Activated CD8-positive, alpha-beta memory T cell treated with anti-CD3 and anti-CD28 coated beads for 36 hours (primary cell): ENCODE results near the gene PPCDC. TPM values are rescaled to one million over a fixed set of nuclear protein-coding genes. Genes with fewer than 3 reads are reported as not detected.

Source experiments
- CTCF ChIA-PET: fragments of 350-600 bp; sonication (Branson Sonifier 250); formaldehyde crosslinking; loops from one replicate; lab custom pipeline; 2021; ENCODE audit warnings: antibody characterized with exemption; lab: Charles Lee
- POLR2A ChIA-PET: fragments of 350-600 bp; sonication (Branson Sonifier 250); formaldehyde crosslinking; loops from one replicate; lab custom pipeline; 2021; ENCODE audit warnings: antibody characterized with exemption; lab: Charles Lee
- total RNA-seq, 2 experiments: library from RNA; stranded (reverse); gene quantifications; one replicate each; pipeline ENCODE4 v1.2.3, GENCODE V29; 2021

PPCDC gene
- total RNA-seq, 2 experiments from 2014 or later: 32.4 to 34.2 TPM

DNA sequence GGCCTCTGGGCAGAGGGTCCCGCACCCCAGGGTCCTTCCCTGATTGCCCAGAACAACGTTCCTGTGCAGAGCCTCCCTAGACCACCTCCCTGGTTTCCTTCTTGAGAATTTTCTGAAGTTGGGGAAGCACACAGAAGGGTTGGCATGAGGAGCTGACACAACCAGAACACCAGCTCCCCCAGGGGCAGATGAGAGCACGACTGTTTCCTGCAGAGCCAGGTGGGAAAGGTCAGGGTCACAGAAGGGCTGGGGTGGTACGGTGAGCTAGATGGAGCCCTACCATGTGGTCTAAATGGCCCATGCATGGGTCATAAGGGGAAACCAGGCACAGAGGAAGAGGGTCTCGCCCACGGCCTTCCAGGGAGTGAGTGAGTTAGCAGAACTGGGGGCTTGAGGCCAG lies 10.4 kb downstream of the PPCDC start:
- POLR2A ChIA-PET: interaction anchor here (1.5 kb wide), 1 partner anchor 9 kb away, joined by 4 read pairs; no protein-coding TSS in a partner anchor
- CTCF ChIA-PET: interaction anchor here (1.3 to 1.4 kb wide), 2 partner anchors 8 to 9 kb away, joined by 5 read pairs; no protein-coding TSS in a partner anchor

- CTCF ChIA-PET: interaction anchor here (1.3 to 1.4 kb wide), 2 partner anchors 8 to 9 kb away, joined by 5 read pairs; no protein-coding TSS in a partner anchor
- POLR2A ChIA-PET: interaction anchor here (1.5 kb wide), 1 partner anchor 10 kb away, joined by 4 read pairs; no protein-coding TSS in a partner anchor
Measured at GRCh38 chr15:75034615-75035014, 11.2 kb downstream of the PPCDC start.

- ChIA-PET POLR2A (interaction anchor here (0.6 kb wide), 1 partner anchor 174 kb away, joined by 4 read pairs; no protein-coding TSS in a partner anchor), CTCF (interaction anchor here (0.7 to 2.4 kb wide), 3 partner anchors 12 to 168 kb away, joined by 3 to 8 read pairs (median 4); partner anchors contain the start of gene C15orf39)
Measured at GRCh38 chr15:75036212-75036616, 12.8 kb downstream of the PPCDC start.

DNA sequence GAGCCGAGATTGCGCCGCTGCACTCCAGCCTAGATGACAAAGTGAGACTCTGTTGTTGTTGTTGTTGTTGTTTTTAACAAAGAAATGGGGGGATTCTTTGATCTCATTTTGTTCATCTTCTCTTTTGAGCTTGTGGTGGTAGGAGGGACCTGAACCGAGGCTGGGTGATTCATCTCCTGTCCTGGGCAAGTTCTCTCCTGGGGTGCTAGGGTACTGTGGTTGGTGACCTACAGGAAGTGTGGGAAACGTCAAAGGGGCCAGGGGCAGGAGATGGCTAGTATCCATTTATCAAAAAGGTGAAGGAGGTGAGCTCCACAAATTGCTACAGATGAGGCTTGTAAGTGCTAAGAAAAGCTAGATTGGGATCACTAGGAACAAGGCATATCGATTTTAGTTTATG lies 14.3 kb downstream of the PPCDC start:
- CTCF ChIA-PET: interaction anchor here (0.6 to 1.6 kb wide), 4 partner anchors 8 to 170 kb away, joined by 3 to 5 read pairs (median 3); no protein-coding TSS in a partner anchor
- POLR2A ChIA-PET: no interaction called here

- POLR2A ChIA-PET: no interaction called here
- CTCF ChIA-PET: interaction anchor here (0.7 to 1.6 kb wide), 3 partner anchors 9 to 170 kb away, joined by 3 to 5 read pairs (median 3); no protein-coding TSS in a partner anchor
Measured at GRCh38 chr15:75038231-75038630, 14.8 kb downstream of the PPCDC start.

DNA sequence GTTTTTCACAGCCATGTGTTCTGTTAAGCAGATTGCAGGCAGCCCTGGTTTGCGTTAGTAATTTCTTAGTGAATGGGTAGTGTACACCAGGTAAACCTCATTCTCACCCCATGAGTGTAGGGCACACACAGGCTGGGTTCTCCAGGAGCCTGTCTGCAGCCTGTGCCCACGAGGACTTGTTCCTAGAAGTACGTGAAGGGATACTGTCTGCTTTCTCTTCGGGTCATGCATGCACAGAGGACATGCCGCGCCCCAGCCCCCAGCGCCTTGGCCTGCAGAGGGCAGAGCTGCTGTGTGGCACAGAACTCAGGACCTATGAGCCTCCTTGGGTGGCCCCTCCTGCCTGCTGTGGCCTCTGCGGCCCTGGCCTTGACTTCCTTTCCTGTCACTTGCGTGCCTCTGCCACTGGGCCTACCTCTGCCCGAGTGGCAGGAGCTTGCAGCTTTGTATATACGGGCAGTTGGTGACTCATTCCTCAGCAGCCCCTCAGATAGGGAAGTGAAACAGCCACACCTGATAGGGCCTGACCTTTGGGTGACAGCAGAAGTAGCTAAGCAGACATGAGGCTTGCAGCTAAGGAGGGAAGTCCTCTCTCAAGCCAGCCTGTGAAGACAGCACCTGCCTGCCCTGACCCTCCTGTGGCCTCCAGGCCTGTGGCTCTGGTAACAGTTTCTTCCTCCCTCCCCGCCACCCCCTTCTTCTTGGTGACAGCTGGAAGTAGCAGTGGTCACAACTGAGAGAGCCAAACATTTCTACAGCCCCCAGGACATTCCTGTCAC lies 19.5 kb downstream of the PPCDC start:
- POLR2A ChIA-PET: interaction anchor here (0.6 to 2.4 kb wide), 5 partner anchors 88 to 310 kb away, joined by 3 to 9 read pairs (median 3); partner anchors contain the start of gene C15orf39

GRCh38 chr15:75043509-75044257 lies 20.3 kb downstream of the PPCDC start:
- ChIA-PET CTCF (interaction anchor here (0.7 to 4.0 kb wide), 12 partner anchors 9 to 165 kb away, joined by 3 to 21 read pairs (median 5); partner anchors contain the start of genes C15orf39 and PPCDC), POLR2A (interaction anchor here (1.0 to 2.4 kb wide), 4 partner anchors 87 to 161 kb away, joined by 3 to 9 read pairs (median 4); partner anchors contain the start of gene C15orf39)

More for the DNA sequence above, 19.5 kb downstream of the PPCDC start:
- CTCF ChIA-PET: interaction anchor here (0.7 to 4.0 kb wide), 12 partner anchors 9 to 166 kb away, joined by 3 to 21 read pairs (median 5); partner anchors contain the start of genes C15orf39 and PPCDC

DNA sequence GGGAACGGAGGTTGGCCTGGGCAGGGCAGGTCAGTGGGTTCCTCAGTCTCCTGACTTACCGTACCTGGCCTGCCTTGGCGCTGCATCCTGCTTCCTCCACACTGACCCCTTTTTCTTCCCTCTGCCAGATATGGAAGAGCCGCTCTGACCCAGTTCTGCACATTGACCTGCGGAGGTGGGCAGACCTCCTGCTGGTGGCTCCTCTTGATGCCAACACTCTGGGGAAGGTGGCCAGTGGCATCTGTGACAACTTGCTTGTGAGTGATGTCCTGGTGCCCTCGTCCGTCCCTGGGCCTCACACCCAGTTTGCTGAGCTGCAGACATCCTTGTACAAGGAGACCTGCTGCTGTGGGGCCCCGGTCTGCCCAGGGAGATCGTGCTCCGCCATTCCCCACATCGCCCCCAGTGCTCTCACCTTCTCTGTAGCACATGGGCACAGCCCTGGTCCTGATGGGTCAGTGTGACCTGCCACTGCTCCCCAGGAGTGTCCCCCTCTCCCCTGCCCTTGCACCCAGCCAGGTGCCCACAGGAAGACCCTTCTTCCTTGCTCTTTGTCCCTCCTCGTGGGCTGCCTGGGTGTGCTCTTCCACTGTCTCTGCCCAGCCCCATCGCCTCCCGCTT lies 21.0 kb downstream of the PPCDC start:
- CTCF ChIA-PET: interaction anchor here (0.6 to 4.0 kb wide), 7 partner anchors 15 to 160 kb away, joined by 3 to 21 read pairs (median 4); partner anchors contain the start of genes C15orf39 and PPCDC
- POLR2A ChIA-PET: interaction anchor here (2.4 kb wide), 1 partner anchor 157 kb away, joined by 9 read pairs; the partner anchor contains the start of gene C15orf39

DNA sequence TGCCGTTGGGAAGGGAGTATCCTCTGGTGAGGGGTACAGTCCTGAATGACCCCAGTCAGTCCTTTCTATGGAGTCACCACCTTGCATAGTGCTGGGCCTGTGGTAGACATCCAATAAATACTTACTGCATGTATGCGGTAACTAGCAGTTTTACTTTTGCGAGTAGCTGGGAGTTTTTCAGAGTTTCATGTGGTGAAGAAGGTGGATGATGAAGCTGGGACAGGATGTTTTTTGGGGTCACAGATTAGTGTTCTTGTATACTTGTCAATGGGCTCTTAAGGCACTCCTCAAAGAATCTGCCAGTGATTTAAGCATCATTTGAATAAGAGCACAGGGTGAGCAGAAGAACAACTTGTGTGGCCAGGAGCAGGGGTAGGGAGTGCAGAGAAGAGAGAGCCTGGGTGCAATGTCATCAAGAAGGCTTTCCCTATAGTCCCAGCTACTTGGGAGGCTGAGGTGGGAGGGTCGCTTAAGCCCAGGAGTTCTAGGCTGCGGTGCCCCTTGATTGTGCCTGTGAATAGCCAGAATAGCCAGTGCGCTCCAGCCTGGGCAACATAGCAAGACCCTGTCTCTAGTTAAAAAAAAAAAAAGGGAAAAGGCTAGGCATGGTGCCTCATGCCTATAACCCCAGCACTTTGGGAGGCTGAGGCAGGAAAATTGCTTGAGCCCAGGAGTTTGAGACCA lies 22.1 kb downstream of the PPCDC start:
- ChIA-PET POLR2A (no interaction called here), CTCF (interaction anchor here (1.0 to 3.1 kb wide), 3 partner anchors 22 to 156 kb away, joined by 3 to 13 read pairs (median 5); partner anchors contain the start of genes C15orf39 and PPCDC)

- POLR2A ChIA-PET: no interaction called here
Measured at GRCh38 chr15:75048394-75048793, 25.0 kb downstream of the PPCDC start.

DNA sequence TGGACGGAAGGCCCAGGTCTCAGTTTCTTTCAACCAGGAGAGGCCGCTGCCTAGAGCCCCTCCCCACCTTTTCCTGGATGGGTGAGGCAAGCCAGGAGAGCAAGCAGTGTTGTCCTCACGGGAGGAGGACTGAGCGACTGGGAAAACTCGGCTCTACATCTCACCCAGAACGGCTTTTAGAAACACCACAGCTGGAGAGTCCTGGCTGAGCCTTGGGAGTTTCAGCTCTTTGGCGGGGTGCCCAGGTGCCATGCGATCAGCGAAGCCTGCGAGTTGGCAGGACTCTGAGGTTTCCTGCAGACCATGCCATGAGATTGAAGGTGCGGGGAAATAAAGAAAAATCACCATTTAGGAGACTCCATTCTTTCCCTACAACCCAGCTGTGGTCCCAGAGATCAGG lies 26.0 kb downstream of the PPCDC start:
- CTCF ChIA-PET: no interaction called here
- POLR2A ChIA-PET: no interaction called here

More at GRCh38 chr15:75048394-75048793, 25.0 kb downstream of the PPCDC start:
- CTCF ChIA-PET: no interaction called here

- POLR2A ChIA-PET: no interaction called here
- CTCF ChIA-PET: no interaction called here
Measured at GRCh38 chr15:75050283-75050682, 26.9 kb downstream of the PPCDC start.

- POLR2A ChIA-PET: no interaction called here
Measured at GRCh38 chr15:75051191-75051608, 27.8 kb downstream of the PPCDC start.

GRCh38 chr15:75051711-75052110 lies 28.3 kb downstream of the PPCDC start:
- ChIA-PET POLR2A (no interaction called here), CTCF (no interaction called here)

More at GRCh38 chr15:75051191-75051608, 27.8 kb downstream of the PPCDC start:
- CTCF ChIA-PET: no interaction called here

GRCh38 chr15:75052972-75053747 lies 29.8 kb downstream of the PPCDC start:
- POLR2A ChIA-PET: no interaction called here
- CTCF ChIA-PET: interaction anchor here (0.6 to 0.8 kb wide), 2 partner anchors 10 to 75 kb away, joined by 3 read pairs; no protein-coding TSS in a partner anchor

GRCh38 chr15:75053748-75054125 lies 30.3 kb downstream of the PPCDC start:
- POLR2A ChIA-PET: no interaction called here
- CTCF ChIA-PET: interaction anchor here (0.6 kb wide), 1 partner anchor 75 kb away, joined by 3 read pairs; no protein-coding TSS in a partner anchor
